Epidermal melanocyte (primary cell): ENCODE data around the gene PRKCH.

ENCODE experiments used
- DNase-seq: peaks from one replicate; pipeline ENCODE4 v3.0.0; 2011; ENCODE audit warnings: low spot score; ENCODE audit not compliant: insufficient read length

The PRKCH gene

DNA sequence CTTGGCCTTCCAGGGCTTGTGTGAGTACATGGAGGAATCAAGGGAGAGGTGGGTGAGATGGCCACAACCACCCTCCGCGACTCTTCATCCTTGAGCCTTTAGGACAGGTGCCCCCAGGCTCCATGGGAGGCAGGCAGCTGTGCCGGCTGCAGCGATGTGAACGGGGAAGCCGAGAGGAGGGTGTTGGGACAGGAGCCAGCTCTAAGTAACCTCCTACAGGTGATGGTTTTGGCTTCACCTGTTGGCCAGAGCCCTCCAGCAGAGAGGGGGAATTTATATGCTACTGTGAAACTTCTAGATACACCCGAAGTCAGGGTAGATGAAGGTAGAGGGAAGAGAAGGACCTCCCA, 241.8 kb downstream of the PRKCH start:
- DNase-seq = no peak

DNA sequence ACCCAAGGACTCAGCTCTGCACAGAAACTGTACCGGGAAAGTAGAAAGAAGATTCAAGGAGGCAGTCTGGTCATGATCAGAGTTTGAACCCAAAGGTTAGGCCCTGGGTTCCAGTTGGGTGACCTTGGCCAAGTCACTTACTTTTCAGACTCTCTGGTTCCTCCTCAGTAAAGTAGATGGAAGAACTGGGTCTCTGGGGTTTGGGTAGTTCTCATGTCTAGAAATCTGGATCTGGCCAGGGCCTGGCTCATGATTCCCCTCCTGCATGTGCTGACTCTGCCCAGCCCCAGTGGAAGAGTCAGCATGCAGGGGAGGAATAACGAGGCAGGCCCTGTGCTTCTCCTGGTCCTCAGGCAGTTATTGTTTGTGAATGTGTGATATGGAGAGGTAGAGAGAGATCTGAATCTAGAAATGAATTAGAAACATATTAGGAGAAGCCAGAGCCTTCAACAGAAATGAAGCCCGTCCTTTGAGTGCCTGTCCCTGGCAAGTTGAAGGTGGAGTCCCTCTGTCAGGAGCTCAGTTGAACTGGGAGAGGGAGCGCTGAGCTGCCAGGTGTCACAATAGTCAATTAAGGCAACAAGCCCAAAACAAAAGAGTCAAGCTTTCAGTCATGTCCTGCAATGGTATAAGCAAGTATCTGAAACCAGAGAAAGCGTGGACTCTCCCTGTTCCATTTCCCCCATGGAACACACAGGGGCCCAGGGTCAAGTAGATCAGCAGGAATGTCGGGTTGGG, 242.7 kb downstream of the PRKCH start:
- no peak for DNase-seq

DNA sequence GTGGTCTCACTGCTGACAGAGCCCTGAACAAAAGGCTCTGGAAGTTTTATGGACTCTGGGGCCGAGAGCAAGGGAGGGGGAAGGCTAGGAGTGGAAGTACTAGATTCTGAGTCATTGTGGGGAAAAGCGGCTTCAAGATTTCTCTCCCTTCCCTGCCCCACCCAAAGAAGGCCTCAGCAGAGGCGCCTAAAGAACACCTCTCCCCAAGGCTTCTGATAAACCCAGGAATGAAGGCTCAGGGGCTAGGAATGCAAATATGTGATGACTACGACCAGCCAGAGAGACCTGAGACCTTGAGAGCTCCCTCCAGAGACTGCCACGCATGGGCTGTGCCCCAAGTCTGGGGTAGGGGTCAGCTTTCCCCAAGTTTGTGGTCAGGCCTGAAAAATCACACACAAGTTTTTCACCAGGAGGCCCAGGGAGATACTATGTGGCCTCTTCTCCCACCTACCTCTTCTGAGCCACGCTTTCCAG, 243.3 kb downstream of the PRKCH start:
- DNase-seq = no peak

DNA sequence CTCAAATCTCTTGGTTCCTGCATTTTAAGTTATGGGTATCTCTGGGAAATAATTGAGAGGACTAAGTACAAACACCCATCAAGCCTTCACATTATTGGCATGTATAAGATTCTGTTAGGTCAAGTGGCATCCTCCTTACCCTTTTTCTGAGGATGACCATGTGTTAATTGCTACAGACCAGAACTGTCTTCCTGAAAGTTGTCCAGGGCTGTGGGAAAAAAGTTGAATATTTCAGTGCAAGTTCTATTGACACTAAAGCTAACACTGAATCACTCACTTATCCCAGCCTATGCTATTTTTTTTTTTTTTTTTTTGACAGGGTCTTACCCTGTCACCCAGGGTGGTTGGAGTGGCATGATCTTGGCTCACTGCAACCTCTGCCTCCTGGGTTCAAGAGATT, 243.8 kb downstream of the PRKCH start:
- DNase-seq = no peak

DNA sequence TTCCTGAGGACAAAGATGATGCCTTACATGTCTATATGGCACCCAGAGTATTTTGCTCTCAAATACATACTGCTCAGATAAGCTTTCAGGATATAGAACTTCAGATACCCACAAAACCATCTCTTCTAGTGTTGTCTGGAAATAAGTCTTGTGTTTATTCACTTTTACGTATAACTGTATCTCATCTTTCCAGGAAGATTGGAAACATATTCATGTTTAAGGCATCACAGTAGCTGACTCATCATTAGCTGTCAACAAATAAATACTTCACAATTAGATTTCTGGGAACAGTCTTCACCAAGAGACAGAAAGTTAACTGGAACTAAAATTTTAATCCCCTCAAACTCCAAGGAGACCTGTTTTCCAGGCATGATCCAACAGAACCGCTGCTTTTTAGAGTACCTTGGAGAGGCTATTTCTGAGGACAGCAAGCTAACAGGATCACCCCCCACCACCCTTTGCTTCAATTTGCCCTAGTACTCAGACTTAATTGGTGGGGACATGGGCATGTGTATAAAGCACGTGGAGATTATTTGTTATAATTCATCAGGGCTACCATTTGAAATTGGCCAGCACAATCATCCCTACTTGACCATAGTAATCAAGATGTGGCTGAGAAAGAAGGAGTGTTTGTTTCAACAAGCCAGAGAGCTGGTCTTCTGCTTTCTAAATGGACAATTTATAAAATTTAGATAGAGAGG, 244.6 kb downstream of the PRKCH start:
- DNase-seq = no peak

DNA sequence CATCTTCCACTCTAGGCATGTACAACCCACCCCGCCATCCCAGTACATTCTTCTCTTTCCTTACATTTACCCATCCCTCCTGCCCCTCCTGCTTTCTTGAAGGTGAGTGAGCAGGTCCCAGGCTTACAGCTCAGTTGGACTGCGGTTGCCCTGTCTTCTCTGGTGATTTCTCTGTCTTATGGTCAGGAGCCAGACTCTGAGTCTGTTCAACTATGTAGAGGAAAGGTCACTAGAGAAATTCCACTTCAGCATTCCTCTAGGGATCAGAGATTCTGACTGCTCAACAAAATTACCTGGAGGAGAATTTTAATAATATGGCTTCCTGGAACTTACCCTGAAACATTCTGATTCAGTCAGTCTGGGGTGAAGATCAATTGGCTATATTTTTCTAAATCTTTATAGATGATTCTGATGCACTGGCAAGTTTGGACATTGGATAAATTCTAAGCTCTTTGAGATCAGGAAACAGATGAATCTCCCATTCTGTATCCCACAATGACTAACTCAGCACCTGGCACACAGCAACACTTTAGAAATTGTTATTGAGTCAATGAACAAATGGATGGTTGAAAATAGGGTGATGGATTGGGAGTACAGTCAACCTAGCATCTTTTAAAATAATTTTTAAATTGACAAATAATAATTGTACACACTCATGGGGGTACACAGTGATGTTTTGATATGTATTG, 245.3 kb downstream of the PRKCH start:
- no peak for DNase-seq

DNA sequence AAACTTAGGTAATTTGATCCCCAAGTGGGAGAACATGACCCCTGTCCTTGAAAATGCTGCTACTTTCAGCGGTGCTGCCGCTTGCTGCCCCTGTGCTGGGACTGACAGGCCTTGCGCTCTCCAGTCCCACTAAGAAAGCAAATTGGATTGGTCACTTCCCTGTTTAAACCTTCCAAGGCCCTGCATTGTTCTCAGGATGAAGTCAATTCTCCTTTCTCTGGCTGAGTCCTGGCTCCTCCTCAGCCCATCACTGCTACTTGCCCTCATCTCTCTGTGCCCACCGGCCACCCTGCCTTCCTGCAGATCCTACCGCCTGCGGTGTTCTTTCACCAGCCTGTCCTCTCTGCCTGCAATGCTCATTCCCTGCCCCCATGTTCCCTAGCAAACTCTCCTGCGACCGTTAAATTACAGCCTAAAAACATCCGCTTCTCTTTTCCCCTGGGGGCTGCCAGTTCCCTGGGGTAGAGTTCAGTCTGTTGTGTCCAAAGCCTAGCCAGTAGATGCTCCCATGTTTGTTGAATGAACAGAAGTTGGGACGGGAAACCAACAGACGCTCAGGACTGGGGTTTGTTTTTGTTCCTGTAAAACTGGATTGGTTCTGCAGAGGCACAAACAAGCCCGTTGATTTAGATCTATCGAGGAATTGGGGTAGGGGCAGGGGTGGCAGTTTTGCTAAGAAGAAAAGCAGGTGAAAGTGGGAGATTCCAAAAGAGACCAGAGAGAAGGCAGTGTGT, 246.6 kb downstream of the PRKCH start:
- no peak for DNase-seq

DNA sequence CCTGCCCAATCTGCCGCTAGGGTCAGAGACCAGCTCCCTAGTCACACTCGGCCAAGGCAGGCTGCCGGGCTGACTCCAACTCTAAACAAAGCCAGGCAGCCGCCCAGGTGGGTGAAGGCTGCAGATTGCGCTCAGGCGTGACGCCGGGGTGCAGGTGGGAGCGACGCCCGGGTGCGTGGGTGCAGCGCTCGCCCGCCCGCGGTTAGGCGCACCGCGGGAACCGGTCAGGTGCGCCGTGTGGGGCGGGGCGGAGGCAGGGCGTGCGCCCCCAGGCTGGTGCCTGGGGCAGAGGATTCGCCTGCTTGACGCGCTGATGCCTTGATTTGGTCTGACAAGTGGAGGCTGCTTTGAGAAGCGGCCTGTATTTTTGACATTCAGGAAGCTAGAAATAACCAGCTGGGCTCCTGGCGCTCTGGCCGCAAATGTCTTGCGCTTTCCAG, 247.2 kb downstream of the PRKCH start:
- no peak for DNase-seq

DNA sequence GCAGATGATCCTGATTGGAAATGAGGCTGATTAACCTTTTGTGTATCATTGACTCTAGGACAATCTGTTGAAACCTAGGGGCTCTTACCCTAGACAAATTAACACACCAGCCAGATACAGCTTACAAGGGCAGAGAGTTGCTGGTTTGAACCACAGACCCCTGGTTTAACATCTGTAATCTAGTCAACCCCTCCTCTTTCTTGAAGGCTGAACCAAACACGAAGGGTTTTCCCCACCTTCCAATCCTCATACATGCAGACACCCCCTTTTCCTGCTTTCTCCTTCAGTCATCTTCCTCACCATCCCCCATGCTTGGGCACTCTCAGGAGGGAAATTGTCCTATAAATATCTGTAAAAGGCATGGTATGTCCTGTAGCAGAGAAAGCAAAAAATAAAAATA, 247.9 kb downstream of the PRKCH start:
- DNase-seq = no peak

DNA sequence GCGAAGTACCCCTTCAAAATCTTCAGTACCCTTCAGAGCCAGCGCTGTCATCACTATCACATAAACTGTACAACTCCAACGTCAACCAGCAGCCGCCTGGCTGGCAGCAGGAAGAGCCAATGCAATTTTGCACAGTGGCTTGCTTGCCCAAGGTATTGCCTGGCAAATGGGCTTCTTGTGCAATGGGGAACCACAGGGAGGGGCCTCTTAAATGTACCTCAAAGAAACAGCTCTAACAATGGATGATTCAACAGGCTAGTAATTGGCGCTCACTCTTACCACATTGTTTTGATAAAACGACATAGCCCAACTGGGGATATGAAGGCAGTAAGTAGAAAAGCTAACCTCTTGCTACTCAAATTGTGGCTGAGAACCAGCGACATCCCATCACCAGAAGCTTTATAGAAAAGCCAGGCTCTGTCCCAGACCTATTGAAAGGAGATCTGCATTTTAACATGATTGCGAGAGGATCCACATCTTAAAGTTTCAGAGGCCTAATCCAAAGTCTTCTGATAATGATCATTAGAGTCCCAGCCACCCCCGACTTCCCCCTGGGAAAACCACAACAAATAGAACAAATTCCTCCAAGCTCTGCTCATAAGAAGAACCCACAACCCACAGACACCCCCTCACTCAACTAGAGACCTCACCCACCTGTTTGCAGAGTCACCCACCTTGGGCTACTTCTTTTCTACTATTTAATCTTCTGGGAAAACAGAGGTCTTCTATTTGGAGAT, 248.6 kb downstream of the PRKCH start:
- no peak for DNase-seq

DNA sequence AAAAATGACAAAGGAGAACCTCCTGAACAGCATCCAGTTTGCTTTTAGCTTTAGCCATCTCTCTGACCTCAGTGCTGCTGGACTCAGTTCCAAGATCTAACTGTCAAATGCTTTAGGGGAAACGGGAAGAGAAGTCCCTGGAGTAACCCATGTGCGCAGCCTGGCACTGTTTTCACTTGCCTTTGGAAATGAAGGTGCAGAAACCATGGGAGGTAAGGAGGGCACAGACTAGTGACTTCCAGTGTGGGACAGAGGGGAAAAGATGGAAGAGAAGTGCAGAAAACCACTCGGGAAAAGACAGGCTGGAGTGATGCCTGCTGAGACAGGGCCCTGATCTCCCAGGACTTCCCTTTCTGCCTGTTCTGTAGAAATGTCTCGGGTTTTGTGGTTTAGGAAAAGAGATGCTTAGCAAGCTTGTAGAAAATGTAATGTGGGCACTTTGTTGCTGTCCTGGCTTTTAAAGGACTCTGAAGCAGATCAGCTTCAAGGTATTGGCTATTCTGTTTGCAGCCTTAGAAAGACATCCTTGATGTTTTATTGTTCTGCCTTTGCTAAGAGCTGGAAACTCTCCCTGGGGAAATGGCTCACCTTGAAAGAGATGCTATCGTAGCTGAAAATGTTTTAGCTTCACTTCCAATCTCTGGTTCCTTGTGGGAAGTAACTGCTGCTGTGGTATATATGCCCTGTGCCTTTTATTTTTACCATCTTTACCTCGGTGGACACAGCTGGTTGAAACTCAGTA, 249.3 kb downstream of the PRKCH start:
- no peak for DNase-seq

DNA sequence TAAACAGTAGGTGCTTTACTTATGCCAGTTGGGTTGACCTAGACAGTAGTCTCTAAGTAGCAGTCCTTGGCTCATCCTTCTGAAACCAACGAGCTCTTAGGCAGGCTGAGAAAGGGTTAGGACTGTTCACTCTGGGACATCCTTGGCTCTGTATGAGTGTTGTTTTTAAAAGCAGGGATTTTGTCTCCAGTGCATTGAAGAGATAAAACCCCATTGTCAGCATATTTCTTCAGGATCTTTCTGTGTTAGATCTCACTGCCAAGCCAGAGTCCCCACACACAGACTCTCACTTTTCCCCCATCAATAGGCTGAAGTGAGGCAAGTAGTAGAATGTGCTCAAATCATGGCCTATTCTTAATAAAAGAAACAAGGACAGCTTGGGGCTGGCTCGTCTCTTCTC, 250.5 kb downstream of the PRKCH start:
- DNase-seq = no peak

DNA sequence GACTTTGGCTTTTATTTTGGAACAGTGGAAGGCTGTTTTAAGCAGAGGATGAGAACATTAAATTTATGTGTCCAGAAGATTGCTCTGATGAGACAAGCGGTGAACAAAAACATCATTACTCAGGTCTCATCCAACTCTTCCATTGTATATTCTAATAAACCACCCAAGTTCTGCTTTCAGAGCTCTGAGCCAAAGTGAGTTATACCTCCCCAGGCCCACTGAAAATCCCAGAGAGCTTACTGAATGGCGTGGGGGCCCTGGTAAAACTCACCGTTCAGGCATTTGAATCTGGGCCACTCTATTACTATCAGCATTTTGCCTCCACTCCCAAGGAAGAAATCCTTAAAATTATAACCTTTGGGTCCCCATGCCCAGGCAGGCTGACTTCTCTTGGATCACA, 251.9 kb downstream of the PRKCH start:
- no peak for DNase-seq

DNA sequence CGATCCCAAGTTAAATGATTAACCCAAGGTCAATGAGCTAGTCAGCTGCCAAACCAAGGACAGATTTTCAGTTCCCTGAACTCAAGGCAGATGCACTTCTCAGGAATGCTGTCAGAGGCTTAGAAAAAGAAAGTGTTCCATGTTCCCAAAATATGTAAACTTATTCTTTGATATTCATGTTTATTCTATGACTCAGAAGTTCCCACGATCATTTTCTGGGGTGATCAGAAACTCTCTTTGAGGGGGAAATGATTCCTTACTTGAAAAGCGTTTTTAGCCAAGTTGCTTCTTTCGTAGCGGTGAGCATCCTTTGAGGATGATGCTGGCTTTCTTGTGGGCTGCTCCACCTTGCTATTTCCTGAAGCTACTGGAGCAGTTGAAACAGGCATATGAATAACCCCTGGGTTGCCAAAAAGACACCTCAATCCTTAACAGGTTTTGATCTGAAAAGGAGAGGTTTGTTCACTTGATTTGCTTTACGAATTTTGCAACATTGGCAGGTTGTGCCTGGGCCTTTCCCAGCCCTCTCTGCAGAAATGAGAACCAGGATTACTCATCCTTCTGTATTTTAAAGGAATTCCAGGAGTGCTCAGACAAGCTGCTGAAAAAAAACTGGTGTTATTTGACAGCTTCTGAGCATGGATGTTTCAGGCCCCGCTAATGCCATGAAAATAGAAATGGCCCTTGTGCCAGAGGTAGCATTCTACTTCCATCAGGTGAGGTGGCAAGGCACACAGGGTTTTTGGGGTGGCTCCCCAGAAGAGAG, 252.6 kb downstream of the PRKCH start:
- no peak for DNase-seq

DNA sequence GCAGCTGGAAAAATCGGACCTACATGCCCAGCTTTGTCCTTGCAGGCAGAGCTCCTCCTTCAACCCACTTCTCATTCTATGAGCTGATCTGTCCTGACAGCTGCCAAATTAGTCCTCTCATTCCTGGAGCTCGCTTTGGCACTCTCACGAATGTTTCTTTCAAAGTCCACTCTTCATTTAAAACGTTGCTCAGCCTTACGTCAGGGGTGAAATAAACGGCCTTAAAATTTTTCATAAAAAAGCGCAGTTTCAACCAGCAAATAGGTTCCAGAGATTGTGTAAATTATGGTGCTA, 253.1 kb downstream of the PRKCH start:
- DNase-seq = no peak

DNA sequence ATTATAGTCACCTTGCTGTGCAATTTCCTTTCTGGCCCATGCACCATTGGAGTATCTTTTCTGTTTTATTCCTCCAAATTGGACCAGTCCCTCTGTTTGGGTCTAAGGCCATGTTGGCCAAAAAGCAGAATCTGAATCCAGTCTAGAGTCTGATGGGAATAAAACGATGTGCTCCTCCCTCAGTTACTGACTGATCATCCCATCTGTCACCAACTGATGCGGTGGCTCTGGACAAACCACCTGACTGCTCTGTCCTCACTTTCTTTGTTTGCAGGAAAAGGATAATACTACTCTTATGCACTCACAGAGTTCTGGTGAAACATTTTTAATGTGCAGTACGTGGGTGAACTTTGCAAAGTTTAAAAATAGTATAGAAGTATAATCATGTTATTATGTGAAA, 253.7 kb downstream of the PRKCH start:
- DNase-seq = no peak

DNA sequence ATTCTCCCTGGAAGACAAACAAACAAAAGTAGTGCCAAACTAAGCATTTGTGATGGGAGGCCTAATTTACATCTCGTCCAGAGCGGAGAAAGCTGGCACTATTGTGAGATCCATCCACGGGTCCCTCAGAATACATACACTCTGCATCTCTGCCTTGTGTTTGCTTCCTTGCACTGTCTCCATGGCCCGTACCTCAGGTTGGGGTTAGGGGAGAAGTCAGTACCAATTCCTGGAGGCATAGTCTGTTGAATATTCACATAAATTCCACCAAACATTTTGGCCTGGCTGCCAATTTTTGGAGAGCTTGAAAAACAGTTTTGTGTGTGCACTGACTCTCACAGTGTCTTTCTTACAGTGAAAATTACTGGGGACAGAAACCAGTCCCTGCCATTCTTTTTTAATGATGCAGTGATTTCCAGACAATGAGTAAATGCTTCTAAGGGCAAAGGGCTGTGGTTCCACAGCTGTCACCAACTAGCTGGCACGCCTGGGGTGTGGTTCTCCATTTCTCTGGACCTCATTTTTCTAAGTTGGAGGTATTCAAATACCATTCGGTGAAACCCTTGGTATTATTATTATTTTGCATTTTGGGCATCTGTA, 254.3 kb downstream of the PRKCH start:
- no peak for DNase-seq

DNA sequence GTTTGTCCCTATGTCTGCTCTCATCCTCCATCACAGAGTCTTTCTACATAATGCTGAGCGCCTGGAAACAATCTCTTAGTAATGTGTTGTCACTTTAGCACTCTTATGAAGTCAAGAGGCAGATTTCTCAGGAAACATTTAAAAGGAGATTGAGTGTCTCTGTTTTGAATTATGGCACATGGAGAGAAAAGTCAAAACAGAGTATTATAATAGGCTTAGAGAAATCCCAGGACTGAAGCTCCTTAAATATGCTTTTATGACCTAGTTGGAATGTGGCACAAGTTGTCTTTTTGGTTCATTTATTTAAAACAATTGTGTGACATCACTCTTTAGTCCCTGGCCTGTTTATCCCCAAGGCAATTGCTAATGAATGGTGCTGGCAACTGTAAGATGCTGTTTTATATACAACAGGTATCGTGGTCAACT, 256.1 kb downstream of the PRKCH start:
- no peak for DNase-seq

DNA sequence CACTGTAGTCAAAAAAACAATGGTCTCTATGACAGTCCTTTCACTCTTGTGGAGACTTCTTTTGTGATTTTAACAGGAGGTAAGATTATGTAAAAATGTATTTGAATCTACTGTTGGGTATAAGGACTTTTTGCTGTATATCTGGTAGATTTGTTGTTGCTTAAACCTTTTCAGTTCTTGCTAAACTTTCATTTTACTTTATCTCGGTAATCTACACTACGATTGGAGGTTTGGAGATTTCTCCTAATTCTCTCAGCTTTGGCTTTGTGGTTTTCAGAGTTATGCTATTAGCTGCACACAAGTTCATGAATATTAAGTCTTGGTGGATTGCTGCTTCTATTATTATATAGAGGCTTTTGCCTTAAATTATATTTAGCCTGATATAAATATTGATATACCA, 257.4 kb downstream of the PRKCH start:
- DNase-seq = no peak
